K562 (cell line): ENCODE results near the gene ABHD5.

Experiments
- CBFB ChIP-seq: sonication (generic); formaldehyde crosslinking; IDR thresholded peaks from 2 replicates; pipeline ENCODE4 v1.4.0; 2020; ENCODE audit warnings: mild to moderate bottlenecking, missing genetic modification reagents
- COPS2 ChIP-seq: fragments of 450-650 bp; conservative IDR thresholded peaks from 2 replicates; pipeline ENCODE4 v1.6.1; 2016; ENCODE audit warnings: mild to moderate bottlenecking, moderate library complexity
- ELK1 ChIP-seq: sonication (generic); formaldehyde crosslinking; IDR thresholded peaks from 2 replicates; pipeline ENCODE4 v1.8.1; 2022; ENCODE audit warnings: missing genetic modification reagents
- GTF2F1 ChIP-seq: IDR thresholded peaks from 2 replicates; pipeline ENCODE4 v1.6.1; 2011; ENCODE audit warnings: low read depth, low read length, improper control_type of control experiment
- SIN3A ChIP-seq, 2 experiments: fragments of 150-350 bp in 1 of 2; IDR thresholded peaks; 2 replicates each; pipeline ENCODE4 v1.6.1; 2011 to 2016; ENCODE audit warnings: borderline replicate concordance in 2 of 2, low read depth in 2 of 2, low read length in 2 of 2, mild to moderate bottlenecking in 2 of 2, moderate library complexity in 2 of 2; ENCODE audit not compliant: control insufficient read depth in 1 of 2
- SMAD1 ChIP-seq: fragments of 150-350 bp; IDR thresholded peaks from 2 replicates; pipeline ENCODE4 v1.6.1; 2014; ENCODE audit warnings: low read length, low read depth; ENCODE audit not compliant: partially characterized antibody
- ZNF785 ChIP-seq: fragments of 250-450 bp; sonication (Bioruptor Pico); IDR thresholded peaks from 2 replicates; pipeline ENCODE4 v1.4.0; 2020; ENCODE audit warnings: mild to moderate bottlenecking

GRCh38 chr3:43686700-43687498, 3.8 kb upstream of the ABHD5 start:
- no peak for TF ChIP-seq COPS2
- no peak for TF ChIP-seq ELK1 (CRISPR knock-in tag)
- TF ChIP-seq ZNF785 (CRISPR knock-in tag), result no peak
- TF ChIP-seq GTF2F1, result no peak
- peak; percentile 41 for TF ChIP-seq SMAD1
- TF ChIP-seq SIN3A (IDR thresholded peaks at IDR 0.05; ENCODE audit: borderline replicate concordance in 2 of 2, control insufficient read depth in 1 of 2, low read depth in 2 of 2, low read length in 2 of 2), result no peak
- TF ChIP-seq CBFB, result no peak
